Upper lobe of left lung (tissue), 4 donors: Measurements from ENCODE around the gene LZIC.

ENCODE experiments used
- POLR2A ChIP-seq, 4 donors: fragments of 450-650 bp; IDR thresholded peaks; one replicate each; pipeline ENCODE4 v1.5.1; 2016 to 2017; ENCODE audit warnings: antibody characterized with exemption in 4 of 4, mild to moderate bottlenecking in 2 of 4
- POLR2AphosphoS5 ChIP-seq, 2 donors: sonication (generic); formaldehyde crosslinking; IDR thresholded peaks; one replicate each; pipeline ENCODE4 v1.5.1; 2017; ENCODE audit warnings: antibody characterized with exemption in 2 of 2
- TF ChIP-seq, protein P1 (sequence below), 6 experiments: fragments of 450-650 bp in 4 of 6; fragments of 200-600 bp in 2 of 6; sonication (generic) in 2 of 6; IDR thresholded peaks; one replicate each; pipeline ENCODE4 v1.5.1; 2016 to 2019; ENCODE audit warnings: antibody characterized with exemption in 6 of 6

DNA sequence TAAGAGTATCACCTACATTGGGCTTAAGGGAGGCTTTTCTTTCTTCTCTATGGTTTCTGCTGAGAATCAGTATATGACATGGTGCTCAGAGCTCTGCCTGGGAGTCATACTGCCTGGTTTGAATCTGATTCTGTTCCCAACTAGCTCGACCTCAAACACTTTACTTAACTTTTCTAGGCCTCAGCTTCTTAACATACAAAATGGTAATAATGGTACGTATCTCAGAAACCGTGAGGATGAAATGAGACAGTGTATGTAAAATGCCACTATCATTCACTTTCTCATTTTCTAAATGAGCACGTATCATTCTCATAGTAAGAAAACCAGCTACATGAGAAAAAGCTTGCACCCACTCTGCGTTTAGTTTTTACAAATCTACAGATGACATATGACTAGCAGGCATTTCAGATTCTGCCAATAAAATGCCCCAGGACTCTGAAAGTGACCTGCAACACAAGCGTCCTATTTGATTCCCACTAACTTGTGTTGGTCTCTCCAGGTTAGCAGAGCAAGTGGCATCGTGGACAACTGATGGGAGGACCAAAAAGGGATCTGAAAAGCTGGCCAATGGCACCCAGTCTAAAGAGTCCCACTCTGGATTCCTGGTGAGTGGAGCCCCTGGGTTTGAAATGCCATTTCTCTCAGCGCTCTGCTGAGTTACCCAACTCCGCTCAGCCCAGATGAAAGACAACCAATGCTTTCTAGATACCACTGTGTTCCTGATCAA, 39.2 kb downstream of the LZIC start:
- TF ChIP-seq POLR2A (IDR thresholded peaks at IDR 0.05): no peak
- TF ChIP-seq, protein P1, sequence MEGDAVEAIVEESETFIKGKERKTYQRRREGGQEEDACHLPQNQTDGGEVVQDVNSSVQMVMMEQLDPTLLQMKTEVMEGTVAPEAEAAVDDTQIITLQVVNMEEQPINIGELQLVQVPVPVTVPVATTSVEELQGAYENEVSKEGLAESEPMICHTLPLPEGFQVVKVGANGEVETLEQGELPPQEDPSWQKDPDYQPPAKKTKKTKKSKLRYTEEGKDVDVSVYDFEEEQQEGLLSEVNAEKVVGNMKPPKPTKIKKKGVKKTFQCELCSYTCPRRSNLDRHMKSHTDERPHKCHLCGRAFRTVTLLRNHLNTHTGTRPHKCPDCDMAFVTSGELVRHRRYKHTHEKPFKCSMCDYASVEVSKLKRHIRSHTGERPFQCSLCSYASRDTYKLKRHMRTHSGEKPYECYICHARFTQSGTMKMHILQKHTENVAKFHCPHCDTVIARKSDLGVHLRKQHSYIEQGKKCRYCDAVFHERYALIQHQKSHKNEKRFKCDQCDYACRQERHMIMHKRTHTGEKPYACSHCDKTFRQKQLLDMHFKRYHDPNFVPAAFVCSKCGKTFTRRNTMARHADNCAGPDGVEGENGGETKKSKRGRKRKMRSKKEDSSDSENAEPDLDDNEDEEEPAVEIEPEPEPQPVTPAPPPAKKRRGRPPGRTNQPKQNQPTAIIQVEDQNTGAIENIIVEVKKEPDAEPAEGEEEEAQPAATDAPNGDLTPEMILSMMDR (IDR thresholded peaks at IDR 0.05): no peak
- no peak for TF ChIP-seq POLR2AphosphoS5 (IDR thresholded peaks at IDR 0.05)
